ENCODE data around the gene MIB2. TPM values are rescaled to one million over a fixed set of nuclear protein-coding genes. Genes with fewer than 3 reads are reported as not detected.
"Not testable (repeated sequence)": the region's sequence is repeated elsewhere in the genome, so short reads cannot be mapped to it uniquely, and the experiment has no call there.

Gene MIB2
- total RNA-seq, 4 donors from 2014 or later, result 117 to 216 (median 138) TPM

- WGBS, 2 donors, result 89 to 95% methylated on average over 27 of the region's 27 CpGs
- no peak overlapping the region for H3K4me3 ChIP-seq (ENCODE audit: low read depth, poor library complexity, severe bottlenecking)
- intact Hi-C loops (cut with DNase I; ENCODE audit: low total_unique reads), result no loop called here
- DNase-seq (ENCODE audit: low spot score in 2 of 2), result no peak
- TF ChIP-seq, protein P1, sequence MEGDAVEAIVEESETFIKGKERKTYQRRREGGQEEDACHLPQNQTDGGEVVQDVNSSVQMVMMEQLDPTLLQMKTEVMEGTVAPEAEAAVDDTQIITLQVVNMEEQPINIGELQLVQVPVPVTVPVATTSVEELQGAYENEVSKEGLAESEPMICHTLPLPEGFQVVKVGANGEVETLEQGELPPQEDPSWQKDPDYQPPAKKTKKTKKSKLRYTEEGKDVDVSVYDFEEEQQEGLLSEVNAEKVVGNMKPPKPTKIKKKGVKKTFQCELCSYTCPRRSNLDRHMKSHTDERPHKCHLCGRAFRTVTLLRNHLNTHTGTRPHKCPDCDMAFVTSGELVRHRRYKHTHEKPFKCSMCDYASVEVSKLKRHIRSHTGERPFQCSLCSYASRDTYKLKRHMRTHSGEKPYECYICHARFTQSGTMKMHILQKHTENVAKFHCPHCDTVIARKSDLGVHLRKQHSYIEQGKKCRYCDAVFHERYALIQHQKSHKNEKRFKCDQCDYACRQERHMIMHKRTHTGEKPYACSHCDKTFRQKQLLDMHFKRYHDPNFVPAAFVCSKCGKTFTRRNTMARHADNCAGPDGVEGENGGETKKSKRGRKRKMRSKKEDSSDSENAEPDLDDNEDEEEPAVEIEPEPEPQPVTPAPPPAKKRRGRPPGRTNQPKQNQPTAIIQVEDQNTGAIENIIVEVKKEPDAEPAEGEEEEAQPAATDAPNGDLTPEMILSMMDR (IDR thresholded peaks at IDR 0.05), result no peak
- no peak for TF ChIP-seq POLR2A (IDR thresholded peaks at IDR 0.05)
Observed at GRCh38 chr1:1671365-1672119, 56.2 kb downstream of the MIB2 start.

- no peak overlapping the region for H3K4me3 ChIP-seq (ENCODE audit: low read depth, poor library complexity, severe bottlenecking)
- TF ChIP-seq POLR2A (IDR thresholded peaks at IDR 0.05), result no peak
- TF ChIP-seq, protein P1 (IDR thresholded peaks at IDR 0.05), result no peak
- DNase-seq (ENCODE audit: low spot score in 2 of 2), result no peak
- intact Hi-C loops (cut with DNase I; ENCODE audit: low total_unique reads), result no loop called here
- 93 to 95% methylated on average over 25 of the region's 25 CpGs for WGBS, 2 donors
Observed at GRCh38 chr1:1672181-1672965, 57.1 kb downstream of the MIB2 start.

- H3K4me3 ChIP-seq (ENCODE audit: low read depth, poor library complexity, severe bottlenecking); DNase-seq (ENCODE audit: low spot score in 2 of 2); intact Hi-C loops (cut with DNase I; ENCODE audit: low total_unique reads): not testable (repeated sequence)
- WGBS, 2 donors, result 82 to 92% methylated on average over 19 to 21 of the region's 21 CpGs
Observed at GRCh38 chr1:1674806-1675205, 59.5 kb downstream of the MIB2 start.

GRCh38 chr1:1675218-1675617 lies 59.9 kb downstream of the MIB2 start:
- intact Hi-C loops (cut with DNase I; ENCODE audit: low total_unique reads); H3K4me3 ChIP-seq (ENCODE audit: low read depth, poor library complexity, severe bottlenecking); DNase-seq (ENCODE audit: low spot score in 2 of 2): not testable (repeated sequence)
- WGBS, 2 donors, result 76 to 93% methylated on average over 9 to 11 of the region's 18 CpGs

DNA sequence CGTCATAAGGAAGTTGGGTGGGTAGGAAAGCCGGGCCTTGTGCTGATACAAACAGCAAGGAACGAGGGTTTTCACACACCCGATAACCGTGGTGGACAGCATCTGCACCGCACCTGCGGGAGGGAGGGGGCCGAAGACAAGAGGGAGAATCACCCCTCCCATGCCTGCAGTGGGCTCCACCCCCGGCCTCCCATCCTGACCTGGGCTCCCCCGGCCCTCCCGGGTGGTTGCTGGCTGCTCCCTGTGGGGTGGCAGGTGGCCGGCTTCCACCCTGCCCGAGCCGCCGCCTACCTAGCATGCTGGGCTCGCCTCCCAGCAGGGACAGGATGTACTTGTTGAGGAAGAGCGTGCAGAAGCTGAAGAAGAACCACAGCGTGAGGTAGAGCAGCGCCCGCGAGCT lies 60.8 kb downstream of the MIB2 start:
- intact Hi-C loops (cut with DNase I; ENCODE audit: low total_unique reads); DNase-seq (ENCODE audit: low spot score in 2 of 2); H3K4me3 ChIP-seq (ENCODE audit: low read depth, poor library complexity, severe bottlenecking): not testable (repeated sequence)
- 87% methylated on average over 4 of the region's 21 CpGs; no CpG with 5 or more reads in 1 of the 2 donors for WGBS, 2 donors

GRCh38 chr1:1677718-1678580 lies 62.6 kb downstream of the MIB2 start:
- intact Hi-C loops (cut with DNase I; ENCODE audit: low total_unique reads), result no loop called here
- DNase-seq (ENCODE audit: low spot score in 2 of 2), result no peak
- no peak overlapping the region for H3K4me3 ChIP-seq (ENCODE audit: low read depth, poor library complexity, severe bottlenecking)
- TF ChIP-seq POLR2A (IDR thresholded peaks at IDR 0.05), result no peak
- TF ChIP-seq, protein P1 (IDR thresholded peaks at IDR 0.05), result no peak
- 80 to 81% methylated on average over 39 of the region's 39 CpGs for WGBS, 2 donors

All from lower leg skin (tissue), 4 donors.